HG03439 (cell line): ENCODE results near the gene SDC1.
"Not testable (repeated sequence)": the region's sequence is repeated elsewhere in the genome, so short reads cannot be mapped to it uniquely, and the experiment has no call there.

Experiments
- ATAC-seq: cut with Tn5 transposase; IDR thresholded peaks from one replicate; pipeline ENCODE4 v1.9.1; 2021; ENCODE audit warnings: mild to moderate bottlenecking, moderate library complexity; ENCODE audit not compliant: unreplicated experiment

SDC1 gene

GRCh38 chr2:20199633-20200270 lies 25.2 kb downstream of the SDC1 start:
- ATAC-seq = no peak

- no peak for ATAC-seq
These were observed 25.9 kb downstream of the SDC1 start for GRCh38 chr2:20198796-20199632.

- ATAC-seq = no peak
These were observed 26.9 kb downstream of the SDC1 start for GRCh38 chr2:20198001-20198400.

- ATAC-seq = no peak
These were observed 27.7 kb downstream of the SDC1 start for GRCh38 chr2:20197192-20197591.

DNA sequence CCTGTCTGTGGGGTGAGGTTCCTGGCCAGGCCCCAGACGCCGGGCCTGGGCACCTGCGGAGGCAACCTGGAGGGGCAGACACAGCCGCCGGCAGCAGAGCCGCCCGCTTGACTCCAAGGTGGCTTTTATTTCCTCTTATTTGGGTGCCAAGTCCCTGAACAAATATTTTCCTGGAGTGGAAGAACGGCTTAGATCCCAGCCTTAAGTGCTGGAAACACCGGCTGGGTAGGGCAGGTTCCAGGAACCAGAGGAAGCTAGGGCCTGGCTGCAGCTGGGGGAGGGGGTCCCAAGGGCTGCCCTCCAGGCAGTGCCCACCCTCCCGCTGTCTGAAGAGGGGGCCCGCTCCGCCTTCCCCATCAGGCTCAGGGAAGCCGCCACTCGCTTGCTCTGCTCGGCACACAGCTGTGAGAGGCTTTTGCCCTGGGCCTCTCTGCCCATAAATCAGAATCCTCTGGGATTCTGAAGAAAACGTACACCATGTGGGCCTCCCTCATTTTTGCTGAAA lies 28.2 kb downstream of the SDC1 start:
- ATAC-seq = no peak

GRCh38 chr2:20196053-20196656 lies 28.8 kb downstream of the SDC1 start:
- no peak for ATAC-seq

DNA sequence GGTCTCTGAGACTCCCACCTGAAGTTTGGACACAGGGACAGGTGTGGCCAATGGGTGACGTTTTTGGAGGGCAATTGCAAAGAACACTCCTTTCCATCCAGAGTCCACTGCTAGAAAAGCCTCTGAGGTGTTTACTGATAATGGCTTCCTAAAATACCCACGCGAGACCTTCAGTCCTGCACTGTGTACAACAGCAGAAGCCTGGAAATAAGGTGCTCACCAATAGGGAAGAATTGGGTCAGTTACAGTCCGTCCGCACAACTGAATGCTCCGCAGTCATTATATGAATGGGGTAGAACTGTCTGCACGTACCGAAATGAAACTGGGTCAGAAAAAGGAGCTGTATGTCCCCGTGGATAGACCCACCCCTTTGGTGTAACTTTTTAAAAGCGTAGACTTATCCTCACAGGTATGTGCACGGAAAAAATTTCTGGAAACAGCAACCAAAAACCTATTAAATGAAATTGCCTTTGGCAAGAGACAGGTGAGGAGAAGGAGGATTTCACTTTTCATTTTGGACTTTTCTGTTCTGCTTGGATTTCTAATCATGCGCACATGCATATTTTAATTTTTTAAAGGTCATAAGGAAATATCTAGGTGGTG lies 29.4 kb downstream of the SDC1 start:
- ATAC-seq = no peak

- ATAC-seq = not testable (repeated sequence)
These were observed 29.9 kb downstream of the SDC1 start for GRCh38 chr2:20195016-20195411.

DNA sequence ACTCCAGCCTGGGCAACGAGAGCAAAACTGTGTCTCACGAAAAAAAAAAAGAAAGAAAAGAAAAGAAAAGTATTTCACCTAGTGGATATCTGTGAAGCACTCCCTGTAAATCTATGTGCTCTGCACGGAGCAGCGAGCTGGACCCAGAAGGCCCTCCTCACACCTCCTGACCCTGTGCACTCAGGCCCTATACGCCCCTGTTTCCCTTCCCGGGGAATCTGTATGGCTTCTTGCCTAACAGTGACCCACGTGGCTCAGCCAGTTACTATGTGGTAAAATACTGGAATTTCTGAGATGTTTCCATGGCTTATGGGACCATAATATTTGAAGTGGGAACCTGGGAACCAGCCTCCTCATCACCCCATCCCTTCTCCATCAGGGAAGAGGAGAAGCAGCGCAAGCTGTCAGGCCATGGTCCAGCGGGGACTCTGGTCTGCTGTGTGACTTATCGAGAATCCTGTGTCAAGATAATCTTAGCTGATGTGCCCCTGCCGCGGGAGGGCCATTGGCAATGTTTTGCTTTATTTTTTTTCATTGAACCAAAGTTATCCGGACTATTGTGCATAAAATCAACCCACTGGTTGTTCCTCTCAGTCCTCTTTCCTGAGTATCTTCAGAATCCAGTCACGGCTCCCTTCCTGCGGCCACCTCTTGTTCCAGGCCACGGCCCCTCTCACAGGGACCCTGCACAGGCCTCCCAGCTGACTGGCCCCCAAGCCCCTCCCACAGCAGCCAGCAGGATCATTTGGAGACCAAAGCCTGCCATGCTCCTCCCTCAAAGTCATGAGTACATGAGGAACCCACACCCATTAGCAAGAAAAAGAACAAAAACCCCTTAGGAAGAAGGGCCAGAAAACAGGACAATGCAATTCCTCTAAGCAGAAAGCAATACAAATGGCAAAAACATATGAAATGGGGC lies 30.6 kb downstream of the SDC1 start:
- no peak for ATAC-seq

GRCh38 chr2:20193185-20193584 lies 31.7 kb downstream of the SDC1 start:
- ATAC-seq = no peak

- no peak for ATAC-seq
These were observed 32.1 kb downstream of the SDC1 start for GRCh38 chr2:20192781-20193180.

GRCh38 chr2:20191714-20192569 lies 33.0 kb downstream of the SDC1 start:
- ATAC-seq = no peak

GRCh38 chr2:20190876-20191713 lies 33.8 kb downstream of the SDC1 start:
- ATAC-seq = no peak

- ATAC-seq = no peak
These were observed 34.8 kb downstream of the SDC1 start for GRCh38 chr2:20190170-20190569.

DNA sequence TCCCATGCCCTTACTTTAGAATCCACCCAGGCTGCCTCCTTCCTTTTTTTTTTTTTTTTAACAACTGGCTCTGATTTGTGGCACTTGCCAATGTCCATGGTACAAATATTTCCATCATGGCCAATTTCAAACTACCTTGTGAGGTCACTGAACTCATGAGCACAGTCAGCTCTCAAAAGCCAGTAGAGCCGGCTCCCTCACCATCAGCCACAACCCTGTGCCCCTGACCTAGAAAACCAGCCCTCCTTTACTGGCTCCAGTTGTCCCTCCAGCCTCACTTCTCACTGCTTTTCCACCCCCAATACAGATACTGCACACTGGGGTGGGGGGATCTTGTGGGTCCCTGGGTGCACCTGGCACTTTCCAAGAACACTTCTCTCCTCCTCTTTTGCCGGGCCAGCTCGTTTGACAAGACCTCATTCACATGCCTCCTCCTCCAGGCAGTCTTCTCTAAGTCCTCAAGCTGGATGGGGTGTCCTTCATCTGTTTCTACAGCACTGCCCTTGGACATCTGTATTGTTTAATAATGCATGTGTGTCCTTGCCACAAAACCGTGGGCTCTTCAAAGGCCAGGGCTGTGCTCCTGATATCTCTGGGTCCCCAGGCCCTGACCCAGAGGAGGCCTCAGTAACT lies 35.5 kb downstream of the SDC1 start:
- no peak for ATAC-seq

DNA sequence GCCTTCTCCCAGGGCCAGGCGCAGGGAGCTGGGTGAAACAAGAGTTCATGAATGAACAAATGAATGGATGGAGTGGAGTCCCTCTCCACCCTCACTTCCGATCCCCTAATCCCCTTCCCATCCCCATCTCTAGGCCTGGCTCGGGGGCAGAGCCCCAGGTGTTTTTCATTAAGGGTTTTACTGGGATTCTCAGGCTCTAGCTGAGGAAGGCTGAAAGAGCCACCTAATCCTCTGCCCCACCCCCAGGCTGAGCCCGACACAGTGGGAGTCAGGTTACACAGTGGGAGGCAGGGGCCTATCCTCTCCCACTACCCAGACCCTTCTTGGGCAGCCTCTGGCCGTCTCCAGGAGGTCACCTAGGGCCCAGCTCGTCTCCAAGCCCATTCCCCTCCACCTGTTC lies 36.1 kb downstream of the SDC1 start:
- no peak for ATAC-seq

DNA sequence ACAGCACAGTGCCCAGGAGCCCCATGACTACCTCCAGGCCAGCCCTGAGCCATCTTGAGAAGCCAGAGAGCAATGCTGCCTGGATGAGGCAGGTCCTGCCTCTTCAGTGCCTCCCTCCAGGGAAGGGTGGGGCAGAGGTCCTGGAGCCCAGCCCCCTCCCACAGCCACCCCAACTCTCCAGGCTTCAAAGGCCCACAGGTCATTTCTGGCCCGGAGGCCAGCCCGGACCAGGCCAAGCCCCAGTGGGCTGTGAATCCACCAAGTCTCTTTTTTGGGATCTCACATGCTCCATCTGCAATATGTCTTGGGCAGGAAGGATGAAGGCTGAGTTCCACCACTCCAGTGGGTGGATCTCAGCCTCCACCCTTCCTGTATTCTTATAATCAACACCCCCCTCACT lies 36.7 kb downstream of the SDC1 start:
- no peak for ATAC-seq

- ATAC-seq = no peak
These were observed 37.6 kb downstream of the SDC1 start for GRCh38 chr2:20187331-20187730.
